HFF-Myc (cell line): Measurements from ENCODE around the gene FAM114A2.

Experiments used
- DNase-seq: peaks from one replicate; pipeline ENCODE4 v3.0.0-alpha.2; 2011; ENCODE audit warnings: low read depth; ENCODE audit errors: extremely low read depth
- H3K4me3 ChIP-seq: replicated peaks from 2 replicates; pipeline ENCODE4 v1.5.1; 2011; ENCODE audit warnings: low read depth, mild to moderate bottlenecking, control low read depth, low read length
- CTCF ChIP-seq: IDR thresholded peaks from 2 replicates; pipeline ENCODE4 v1.5.1; 2012; ENCODE audit warnings: mild to moderate bottlenecking, low read depth, low read length, control low read depth; ENCODE audit errors: missing control alignments

FAM114A2 gene

GRCh38 chr5:153981905-153982605 lies 56.7 kb downstream of the FAM114A2 start:
- no peak overlapping the region for H3K4me3 ChIP-seq
- no peak for DNase-seq
- TF ChIP-seq CTCF = no peak

DNA sequence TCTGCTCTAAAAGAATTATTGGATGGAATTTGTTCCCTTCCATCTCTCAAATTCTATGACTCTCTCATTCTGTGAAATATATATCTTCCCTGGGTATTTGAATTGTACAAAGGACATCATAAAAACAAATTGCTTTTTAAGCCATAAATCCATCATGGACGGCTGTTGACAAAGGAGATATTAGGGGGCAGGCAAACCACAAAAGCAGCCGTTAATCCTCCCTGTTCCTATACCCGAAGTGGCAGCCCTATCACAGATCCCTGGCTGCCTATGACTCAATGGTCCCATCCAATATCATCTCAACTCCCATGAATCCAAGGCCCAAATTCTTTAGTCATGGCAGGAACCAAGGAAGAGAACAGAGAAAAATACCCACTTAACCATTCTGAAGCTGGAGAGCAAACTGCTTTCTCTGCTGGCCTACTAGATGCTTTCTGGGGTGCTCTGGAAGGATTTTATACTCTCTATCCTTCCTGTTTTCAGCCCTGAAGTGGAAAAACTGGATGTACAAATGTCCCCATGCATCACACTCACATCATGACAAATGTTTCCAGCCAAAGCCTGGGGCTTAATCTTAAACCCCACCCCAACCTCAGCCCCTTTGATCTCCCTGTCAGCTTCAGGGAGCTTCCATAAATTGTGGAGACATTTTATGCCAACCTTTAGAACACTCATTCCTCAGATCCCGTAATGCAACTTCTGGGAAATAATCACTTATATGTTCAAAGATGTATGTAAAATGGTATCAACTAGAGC lies 59.5 kb downstream of the FAM114A2 start:
- no peak overlapping the region for H3K4me3 ChIP-seq
- DNase-seq = no peak
- no peak for TF ChIP-seq CTCF

GRCh38 chr5:153974813-153975163 lies 63.9 kb downstream of the FAM114A2 start:
- no peak for TF ChIP-seq CTCF
- no peak for DNase-seq
- H3K4me3 ChIP-seq = no peak overlapping the region

DNA sequence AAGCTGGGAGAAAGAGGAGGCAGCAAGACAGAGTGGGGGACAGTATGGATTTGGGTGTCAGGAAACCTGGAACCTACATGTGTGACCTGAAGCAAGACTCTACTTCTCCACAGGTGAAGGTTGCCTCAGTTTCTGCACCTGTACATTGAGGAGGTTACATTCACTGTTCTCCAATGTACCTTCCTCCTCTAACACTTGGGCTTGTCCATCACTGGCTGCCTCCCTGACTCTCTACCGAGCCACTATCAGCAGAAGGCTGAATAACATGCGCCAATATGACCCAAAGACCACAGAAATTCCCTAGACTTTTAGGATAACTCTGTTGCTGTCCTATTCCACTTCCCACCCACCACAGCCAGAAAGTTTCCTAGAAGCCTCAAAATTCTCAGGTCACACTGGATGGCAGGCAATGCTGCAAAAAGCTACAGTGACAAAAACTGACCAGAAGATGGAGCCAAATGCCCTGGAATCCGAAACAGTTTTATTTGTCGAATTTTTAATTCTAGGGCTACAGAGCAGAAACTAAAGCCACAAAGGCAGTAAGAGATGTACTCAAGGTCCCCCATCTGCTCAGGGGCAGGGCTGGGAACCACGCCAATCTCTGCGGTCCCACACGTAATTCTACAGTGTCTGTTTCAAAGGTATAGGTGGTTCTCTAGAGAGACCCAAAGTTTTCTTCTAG lies 64.4 kb downstream of the FAM114A2 start:
- H3K4me3 ChIP-seq = no peak overlapping the region
- peak; percentile 69 for TF ChIP-seq CTCF
- DNase-seq = peak; percentile 42

DNA sequence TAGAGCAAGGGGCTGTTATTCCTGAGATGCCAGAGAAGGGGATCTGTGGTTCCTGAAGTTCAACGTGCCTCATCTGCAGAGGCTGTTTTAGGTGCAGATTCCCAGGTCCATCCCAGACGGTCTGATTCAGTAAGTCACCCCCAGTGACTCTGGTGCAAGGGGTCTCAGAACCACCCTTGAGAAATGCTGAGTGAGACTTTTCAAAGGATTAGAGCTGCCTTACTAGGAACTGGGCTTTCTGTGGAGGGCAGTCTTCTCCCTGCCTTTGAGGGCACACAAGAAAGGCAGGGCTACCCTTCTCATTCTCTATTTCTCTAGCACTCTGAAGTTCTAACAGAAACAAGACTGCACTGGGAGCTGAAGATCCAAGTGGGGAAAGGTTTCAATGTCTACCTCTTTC lies 66.5 kb downstream of the FAM114A2 start:
- TF ChIP-seq CTCF = no peak
- no peak for DNase-seq
- no peak overlapping the region for H3K4me3 ChIP-seq

GRCh38 chr5:153970496-153970895 lies 68.2 kb downstream of the FAM114A2 start:
- no peak for TF ChIP-seq CTCF
- H3K4me3 ChIP-seq = no peak overlapping the region
- no peak for DNase-seq
